HepG2 (cell line): ENCODE data around the gene ARHGEF40. TPM values are rescaled to one million over a fixed set of nuclear protein-coding genes. Genes with fewer than 3 reads are reported as not detected.

Source experiments
- AFF4 ChIP-seq: sonication (generic); formaldehyde crosslinking; IDR thresholded peaks from 2 replicates; pipeline ENCODE4 v1.4.0; 2020; ENCODE audit warnings: missing genetic modification reagents
- CHD2 ChIP-seq: IDR thresholded peaks from 2 replicates; pipeline ENCODE4 v1.6.1; 2011; ENCODE audit warnings: low read depth, low read length, improper control_type of control experiment
- FOXM1 ChIP-seq: sonication (generic); formaldehyde crosslinking; IDR thresholded peaks from 2 replicates; pipeline ENCODE4 v1.5.0; 2020; ENCODE audit warnings: missing genetic modification reagents
- HHEX ChIP-seq: IDR thresholded peaks from 2 replicates; pipeline ENCODE4 v1.6.1; 2016; ENCODE audit warnings: control low read depth
- HNRNPK ChIP-seq: fragments of 200-400 bp; formaldehyde crosslinking; IDR thresholded peaks from 2 replicates; pipeline ENCODE4 v1.6.1; 2018; ENCODE audit warnings: low read length, low read depth, moderate library complexity, mild to moderate bottlenecking; ENCODE audit not compliant: poor library complexity, severe bottlenecking
- HNRNPL ChIP-seq: fragments of 200-400 bp; formaldehyde crosslinking; IDR thresholded peaks from 2 replicates; pipeline ENCODE4 v1.6.1; 2017; ENCODE audit warnings: mild to moderate bottlenecking, low read depth, low read length
- KAT8 ChIP-seq: IDR thresholded peaks from 2 replicates; pipeline ENCODE4 v1.6.1; 2016; ENCODE audit warnings: missing genetic modification reagents, missing compliant biosample characterization
- MBNL3 ChIP-seq: fragments of 250-450 bp; sonication (Bioruptor Pico); conservative IDR thresholded peaks from 2 replicates; pipeline ENCODE4 v1.8.0; 2022; ENCODE audit warnings: mild to moderate bottlenecking, inconsistent platforms
- MTF2 ChIP-seq: sonication (generic); formaldehyde crosslinking; IDR thresholded peaks from 2 replicates; pipeline ENCODE4 v1.5.0; 2020; ENCODE audit warnings: missing genetic modification reagents, borderline replicate concordance
- NR2F1 ChIP-seq, 2 experiments: fragments of 450-650 bp in 1 of 2; formaldehyde crosslinking in 1 of 2; IDR thresholded peaks; 2 replicates each; pipeline versions ENCODE4 v1.5.0 to v1.6.1; 2016 to 2020; ENCODE audit warnings: mild to moderate bottlenecking in 1 of 2, missing compliant biosample characterization in 1 of 2, missing genetic modification reagents in 1 of 2, moderate library complexity in 1 of 2
- PHB2 ChIP-seq: fragments of 450-650 bp; IDR thresholded peaks from 2 replicates; pipeline ENCODE4 v1.6.1; 2018; ENCODE audit not compliant: partially characterized antibody
- ZFP36L1 ChIP-seq: sonication (generic); formaldehyde crosslinking; IDR thresholded peaks from 2 replicates; pipeline ENCODE4 v1.8.0; 2022; ENCODE audit warnings: mild to moderate bottlenecking, missing genetic modification reagents, moderate library complexity
- ZNF317 ChIP-seq: sonication (generic); formaldehyde crosslinking; IDR thresholded peaks from 2 replicates; pipeline ENCODE4 v1.5.0; 2020; ENCODE audit warnings: mild to moderate bottlenecking, missing genetic modification reagents
- ZNF567 ChIP-seq: sonication (generic); formaldehyde crosslinking; IDR thresholded peaks from 2 replicates; pipeline ENCODE4 v1.8.1; 2023; ENCODE audit warnings: mild to moderate bottlenecking, missing genetic modification reagents, borderline replicate concordance
- ZNF841 ChIP-seq: sonication (generic); formaldehyde crosslinking; IDR thresholded peaks from 2 replicates; pipeline ENCODE4 v1.8.1; 2023; ENCODE audit warnings: missing genetic modification reagents, borderline replicate concordance
- ZSCAN31 ChIP-seq: sonication (generic); formaldehyde crosslinking; IDR thresholded peaks from 2 replicates; pipeline ENCODE4 v1.5.0; 2020; ENCODE audit warnings: low read depth, mild to moderate bottlenecking, missing genetic modification reagents
- ZXDC ChIP-seq: sonication (generic); formaldehyde crosslinking; IDR thresholded peaks from 2 replicates; pipeline ENCODE4 v1.5.0; 2020; ENCODE audit warnings: mild to moderate bottlenecking, missing genetic modification reagents
- polyA plus RNA-seq, 8 experiments: library from polyadenylated mRNA; depleted of rRNA in 3 of 8; stranded (reverse) in 7 of 8; unstranded in 1 of 8; fragments of >200 nt; fragmentation: Illumina TruSeq in 4 of 8; extraction: Trizol in 4 of 8; gene quantifications; 2 replicates each; pipeline versions ENCODE4 v1.2.1 to v1.2.3, GENCODE V29; 2011 to 2016; ENCODE audit warnings: low read depth in 4 of 8, missing spikeins in 1 of 8, mixed read lengths in 1 of 8; ENCODE audit not compliant: insufficient read depth in 1 of 8
- total RNA-seq, 5 experiments: library from RNA; depleted of rRNA; stranded (reverse); fragments of >200 nt; fragmentation: Illumina TruSeq; extraction: Trizol; gene quantifications; 2 replicates each; pipeline ENCODE4 v1.2.3, GENCODE V29; 2016; ENCODE audit warnings: low read depth in 1 of 5
- TF ChIP-seq, protein P1 (sequence below): sonication (generic); formaldehyde crosslinking; IDR thresholded peaks from 2 replicates; pipeline ENCODE4 v1.5.0; 2020; ENCODE audit warnings: missing genetic modification reagents
- TF ChIP-seq, protein P2 (sequence below): sonication (generic); formaldehyde crosslinking; IDR thresholded peaks from 2 replicates; pipeline ENCODE4 v1.8.0; 2022; ENCODE audit warnings: missing genetic modification reagents, mild to moderate bottlenecking, borderline replicate concordance

Gene ARHGEF40
- total and polyA plus RNA-seq, 2 of the 13 experiments (the other 11 are each of a cell fraction or from before 2014, with no cell fraction given), result 28.1 to 78.1 TPM

- peak; percentile 30 for TF ChIP-seq CHD2
- TF ChIP-seq, protein P1, sequence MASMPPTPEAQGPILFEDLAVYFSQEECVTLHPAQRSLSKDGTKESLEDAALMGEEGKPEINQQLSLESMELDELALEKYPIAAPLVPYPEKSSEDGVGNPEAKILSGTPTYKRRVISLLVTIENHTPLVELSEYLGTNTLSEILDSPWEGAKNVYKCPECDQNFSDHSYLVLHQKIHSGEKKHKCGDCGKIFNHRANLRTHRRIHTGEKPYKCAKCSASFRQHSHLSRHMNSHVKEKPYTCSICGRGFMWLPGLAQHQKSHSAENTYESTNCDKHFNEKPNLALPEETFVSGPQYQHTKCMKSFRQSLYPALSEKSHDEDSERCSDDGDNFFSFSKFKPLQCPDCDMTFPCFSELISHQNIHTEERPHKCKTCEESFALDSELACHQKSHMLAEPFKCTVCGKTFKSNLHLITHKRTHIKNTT, result no peak
- TF ChIP-seq PHB2, result no peak
- peak; percentile 80 for TF ChIP-seq HNRNPK
- TF ChIP-seq ZNF567 (CRISPR knock-in tag), result no peak; the same call in none of the 2 replicates
- peak; percentile 83 for TF ChIP-seq KAT8
- TF ChIP-seq ZNF317 (CRISPR knock-in tag), result no peak
- no peak for TF ChIP-seq ZNF841 (CRISPR knock-in tag)
- peak; percentile 95 for TF ChIP-seq MTF2 (CRISPR knock-in tag)
- no peak for TF ChIP-seq ZXDC (CRISPR knock-in tag)
- no peak for TF ChIP-seq FOXM1 (CRISPR knock-in tag)
- TF ChIP-seq NR2F1 (CRISPR knock-in tag; IDR thresholded peaks at IDR 0.05), result 0 out of 4 replicates have a peak, but pooled peaks of 1 of the 2 experiments have one; percentile 9
- TF ChIP-seq, protein P2, sequence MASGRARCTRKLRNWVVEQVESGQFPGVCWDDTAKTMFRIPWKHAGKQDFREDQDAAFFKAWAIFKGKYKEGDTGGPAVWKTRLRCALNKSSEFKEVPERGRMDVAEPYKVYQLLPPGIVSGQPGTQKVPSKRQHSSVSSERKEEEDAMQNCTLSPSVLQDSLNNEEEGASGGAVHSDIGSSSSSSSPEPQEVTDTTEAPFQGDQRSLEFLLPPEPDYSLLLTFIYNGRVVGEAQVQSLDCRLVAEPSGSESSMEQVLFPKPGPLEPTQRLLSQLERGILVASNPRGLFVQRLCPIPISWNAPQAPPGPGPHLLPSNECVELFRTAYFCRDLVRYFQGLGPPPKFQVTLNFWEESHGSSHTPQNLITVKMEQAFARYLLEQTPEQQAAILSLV (CRISPR knock-in tag), result peak; percentile 92; the same call in 1 of the 2 replicates
- 0 out of 2 replicates have a peak, but pooled peaks have one; percentile 71 for TF ChIP-seq HNRNPL
- TF ChIP-seq HHEX (CRISPR knock-in tag), result no peak
- TF ChIP-seq ZFP36L1, result peak; percentile 87; the same call in 1 of the 2 replicates
- TF ChIP-seq AFF4 (CRISPR knock-in tag), result 0 out of 2 replicates have a peak, but pooled peaks have one; percentile 81
- TF ChIP-seq ZSCAN31 (CRISPR knock-in tag), result peak; percentile 97
- no peak for TF ChIP-seq MBNL3 (CRISPR knock-in tag)
These were observed 22.3 kb downstream of the ARHGEF40 start (continued) for GRCh38 chr14:21092273-21093011.
